GM21825 (cell line): ENCODE data around the gene SLC2A9.

Experiments used
- ATAC-seq: cut with Tn5 transposase; IDR thresholded peaks from one replicate; pipeline ENCODE4 v1.9.1; 2021; ENCODE audit warnings: mild to moderate bottlenecking, moderate library complexity; ENCODE audit not compliant: unreplicated experiment

Gene SLC2A9

GRCh38 chr4:10046471-10046870 is 25.2 kb upstream of the SLC2A9 start:
- ATAC-seq = no peak

DNA sequence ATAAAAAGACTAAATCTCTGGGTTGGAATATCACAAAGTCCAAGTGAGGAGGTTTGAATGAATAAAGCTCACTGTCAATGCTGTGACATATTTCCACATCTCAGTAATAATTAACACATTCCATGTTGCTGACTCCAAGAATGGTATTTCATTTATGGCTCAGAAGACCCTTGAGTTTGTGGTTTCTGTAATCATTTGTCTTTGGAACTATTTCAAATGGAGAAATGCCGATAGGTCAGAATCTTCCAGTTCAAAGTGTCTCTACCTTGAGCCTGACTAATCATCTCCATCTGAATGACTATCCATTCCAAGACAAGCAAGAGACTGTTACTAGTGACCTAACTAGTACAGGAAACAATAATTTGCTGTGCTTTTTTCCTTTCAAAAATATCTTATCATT is 24.2 kb upstream of the SLC2A9 start:
- no peak for ATAC-seq

- ATAC-seq = no peak
Measured at GRCh38 chr4:10041036-10041435, 19.7 kb upstream of the SLC2A9 start.

- no peak for ATAC-seq
Measured at GRCh38 chr4:10040049-10040892, 19.0 kb upstream of the SLC2A9 start.

GRCh38 chr4:10036807-10037342 is 15.6 kb upstream of the SLC2A9 start:
- no peak for ATAC-seq

DNA sequence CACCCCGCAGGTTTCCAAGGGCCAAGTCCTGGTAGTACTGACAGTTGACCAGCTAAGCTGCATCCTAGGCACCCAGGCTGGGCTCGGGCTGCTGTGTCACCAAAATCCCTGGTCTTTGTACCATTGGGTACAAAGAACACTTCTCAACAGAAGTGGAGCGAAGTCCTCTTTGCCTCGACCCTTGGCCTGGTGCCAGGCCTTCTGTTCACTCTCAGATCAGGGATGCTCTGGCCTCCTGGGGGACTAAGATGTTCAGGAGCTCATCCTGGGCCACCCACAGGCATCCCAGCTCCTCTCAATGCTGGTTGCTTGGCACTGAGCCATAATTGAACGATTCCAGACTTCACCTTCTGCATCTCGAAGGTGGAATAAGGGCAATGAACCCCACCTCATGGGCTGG is 13.8 kb upstream of the SLC2A9 start:
- no peak for ATAC-seq

GRCh38 chr4:10034612-10035104 is 13.4 kb upstream of the SLC2A9 start:
- no peak for ATAC-seq

DNA sequence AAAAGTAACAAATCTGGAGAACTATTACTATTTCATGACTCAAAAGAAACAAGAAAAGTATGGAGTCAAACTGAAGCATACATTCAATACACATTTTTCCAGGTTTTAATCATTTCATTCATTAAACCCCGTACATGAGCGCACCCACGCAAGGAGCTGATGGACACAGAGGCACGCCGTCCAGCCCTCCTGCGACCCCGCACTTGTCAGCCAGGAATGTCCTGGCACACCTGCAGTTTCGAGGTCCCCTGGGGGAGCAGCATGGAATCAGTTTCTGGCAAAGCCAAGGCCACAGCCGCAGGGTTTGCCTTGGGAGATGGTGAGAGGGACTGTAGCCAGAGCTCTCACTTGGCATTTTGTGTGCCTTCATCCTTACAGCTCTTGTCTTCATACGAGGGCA is 12.8 kb upstream of the SLC2A9 start:
- no peak for ATAC-seq

DNA sequence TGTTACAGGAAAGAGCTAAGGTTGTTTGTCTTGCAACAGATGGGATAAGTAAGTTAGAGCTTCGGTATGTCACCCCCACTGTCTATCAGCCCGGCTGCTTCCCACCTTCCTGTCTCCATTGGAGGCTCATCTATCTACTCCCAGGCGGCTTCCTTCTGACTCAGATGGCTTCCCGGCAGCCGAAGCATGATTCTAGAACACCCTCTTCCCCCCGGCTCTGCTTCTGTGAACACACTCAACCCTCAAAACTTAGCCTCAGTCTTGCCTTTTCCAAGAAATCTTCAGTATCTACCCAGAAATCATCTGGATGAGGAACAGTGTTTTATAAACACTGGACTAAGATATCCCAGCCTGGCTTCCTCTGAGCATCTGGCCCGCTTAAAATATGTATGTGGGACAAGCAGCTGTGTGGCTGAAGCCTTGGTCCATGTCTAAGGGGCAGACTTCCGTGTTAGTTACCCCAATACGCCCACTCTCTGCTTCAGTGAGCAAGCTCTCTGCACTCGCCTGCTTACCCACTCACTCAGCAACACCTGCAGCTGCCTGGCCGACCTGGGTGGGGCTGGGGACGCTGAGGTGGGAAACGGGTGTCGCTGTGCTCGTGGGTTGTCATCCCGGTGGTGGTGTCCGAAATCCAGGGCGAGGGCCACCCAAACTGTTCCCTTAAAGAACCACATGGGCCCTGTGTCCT is 12.0 kb upstream of the SLC2A9 start:
- no peak for ATAC-seq

GRCh38 chr4:10032625-10033024 is 11.3 kb upstream of the SLC2A9 start:
- no peak for ATAC-seq

- no peak for ATAC-seq
Measured at GRCh38 chr4:10031668-10032590, 10.6 kb upstream of the SLC2A9 start.

DNA sequence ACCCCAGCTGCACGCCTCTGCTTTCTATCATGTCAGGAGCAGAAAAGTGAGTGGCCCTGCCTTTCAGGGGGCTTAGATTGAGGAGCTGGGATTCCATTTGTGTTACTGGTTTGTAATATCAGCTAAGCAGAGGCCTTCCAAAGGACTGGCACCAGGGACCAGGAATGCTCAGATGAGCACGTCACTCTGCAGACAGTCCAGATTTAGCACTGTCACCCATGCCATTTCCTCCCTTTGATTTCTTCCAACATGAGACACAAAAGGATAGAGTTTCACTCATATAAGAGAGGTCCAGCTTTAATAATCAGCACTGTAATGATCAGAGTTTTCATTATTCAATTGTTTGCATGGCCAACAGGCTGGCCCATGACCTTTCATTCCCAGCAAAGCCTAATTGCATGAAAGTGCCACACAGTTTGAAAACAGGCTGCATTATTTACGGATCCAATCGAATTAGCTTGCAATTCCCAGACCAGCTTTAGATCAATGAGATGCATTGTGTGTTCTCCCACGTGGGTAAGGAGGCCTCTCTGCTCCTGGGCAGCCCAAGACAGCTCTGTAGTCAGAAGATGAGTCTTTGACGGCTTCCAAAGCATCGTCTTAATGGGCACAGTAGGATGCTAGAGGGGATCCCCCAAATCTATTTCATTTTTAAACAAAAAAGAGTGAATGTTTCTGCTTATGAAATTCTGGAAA is 9.8 kb upstream of the SLC2A9 start:
- no peak for ATAC-seq

DNA sequence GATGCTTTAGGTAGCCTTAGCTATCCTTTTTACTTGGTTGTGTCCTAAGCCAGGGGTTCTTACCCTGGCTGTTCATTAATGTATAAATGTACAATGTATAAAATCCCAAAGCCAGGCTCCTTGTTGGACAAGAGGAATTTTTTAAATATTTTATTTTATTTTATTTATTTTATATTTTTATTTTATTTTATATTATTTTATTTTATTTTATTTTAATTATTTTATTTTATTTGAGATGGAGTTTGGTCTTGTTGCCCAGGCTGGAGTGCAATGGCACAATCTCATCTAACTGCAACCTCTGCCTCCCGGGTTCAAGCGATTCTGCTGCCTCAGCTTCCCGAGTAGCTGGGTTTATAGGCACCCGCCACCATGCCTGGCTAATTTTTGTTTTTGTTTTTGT is 8.1 kb upstream of the SLC2A9 start:
- no peak for ATAC-seq

- ATAC-seq = no peak
Measured at GRCh38 chr4:10028910-10029309, 7.6 kb upstream of the SLC2A9 start.

- no peak for ATAC-seq
Measured at GRCh38 chr4:10026485-10026884, 5.2 kb upstream of the SLC2A9 start.

DNA sequence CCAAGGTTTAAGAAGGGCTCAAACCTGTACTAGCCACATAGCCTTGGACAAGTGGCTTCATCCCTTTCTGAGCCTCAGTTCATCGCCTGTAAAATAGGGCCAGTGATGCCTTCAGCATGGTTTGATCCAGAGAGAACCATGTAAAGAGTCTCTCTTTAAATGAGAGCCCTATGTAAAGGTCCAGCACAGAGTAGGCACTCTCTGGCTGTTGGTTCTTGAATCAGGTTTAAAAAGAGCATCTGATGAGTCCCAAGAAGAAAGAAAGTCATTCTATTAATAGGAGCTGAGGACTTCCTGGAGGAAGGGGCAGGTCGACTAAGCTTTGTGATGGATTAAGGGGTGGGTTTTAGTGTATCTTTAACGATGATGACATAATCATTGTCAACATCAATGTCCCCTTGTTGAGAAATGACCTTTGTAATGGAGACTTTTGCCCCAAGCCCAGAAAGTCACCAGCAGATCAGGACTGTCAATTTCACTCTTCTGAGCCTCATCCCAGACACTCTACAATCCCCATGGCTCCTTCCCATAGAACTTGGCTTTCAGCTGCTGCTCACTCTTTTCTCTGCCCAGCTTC is 4.0 kb upstream of the SLC2A9 start:
- no peak for ATAC-seq

DNA sequence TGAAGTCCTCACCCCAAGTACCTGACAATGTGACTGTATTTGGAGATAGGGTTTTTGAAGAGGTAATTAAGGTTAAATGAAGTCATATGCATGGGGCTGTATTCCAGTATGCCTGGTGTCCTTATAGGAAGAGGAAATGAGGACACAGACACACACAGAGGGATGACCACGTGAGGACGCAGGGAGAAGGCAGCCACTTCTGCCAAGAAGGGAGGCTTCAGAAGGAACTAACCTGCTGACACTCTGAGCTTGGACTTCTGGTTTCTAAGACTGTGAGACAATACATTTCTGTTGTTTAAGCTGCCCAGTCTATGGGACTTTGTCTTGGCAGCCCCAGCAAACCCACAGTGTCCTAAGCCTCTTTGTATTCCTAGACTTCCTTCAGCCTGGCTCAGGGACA is 3.0 kb upstream of the SLC2A9 start:
- ATAC-seq = no peak

GRCh38 chr4:10023806-10024205 is 2.5 kb upstream of the SLC2A9 start:
- ATAC-seq = no peak

- ATAC-seq = no peak
Measured at GRCh38 chr4:10023050-10023419, 1.7 kb upstream of the SLC2A9 start.
